Measurements from ENCODE around the gene VEPH1.

The VEPH1 gene

DNA sequence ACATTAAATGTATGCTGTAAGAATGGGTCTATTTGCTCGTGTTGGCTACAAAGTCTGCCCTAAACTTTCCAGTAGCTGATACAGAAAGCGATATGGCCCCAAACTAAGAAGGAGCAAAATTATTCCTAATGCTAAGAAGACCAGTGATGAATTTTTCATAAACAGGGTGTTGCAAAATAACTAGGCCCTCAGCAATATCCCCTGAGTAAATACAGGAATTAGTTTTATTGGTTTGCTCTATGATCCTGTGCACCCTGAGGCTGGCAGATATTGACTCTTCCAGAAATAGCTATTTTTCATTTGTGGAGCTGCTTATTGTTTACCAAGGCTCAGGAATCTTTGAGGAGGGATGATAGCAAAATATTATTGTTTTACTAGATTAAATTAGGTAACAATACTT is 282.3 kb downstream of the VEPH1 start:
- DNase-seq (ENCODE audit: extremely low read depth, insufficient read length) = no peak
- H3K36me3 ChIP-seq (ENCODE audit: control insufficient read depth, insufficient read depth, low read length) = no peaks in the 10 kb centered on the region
- no peak for TF ChIP-seq CTCF (IDR thresholded peaks at IDR 0.05; ENCODE audit: insufficient read depth, low read length, poor library complexity, severe bottlenecking)

DNA sequence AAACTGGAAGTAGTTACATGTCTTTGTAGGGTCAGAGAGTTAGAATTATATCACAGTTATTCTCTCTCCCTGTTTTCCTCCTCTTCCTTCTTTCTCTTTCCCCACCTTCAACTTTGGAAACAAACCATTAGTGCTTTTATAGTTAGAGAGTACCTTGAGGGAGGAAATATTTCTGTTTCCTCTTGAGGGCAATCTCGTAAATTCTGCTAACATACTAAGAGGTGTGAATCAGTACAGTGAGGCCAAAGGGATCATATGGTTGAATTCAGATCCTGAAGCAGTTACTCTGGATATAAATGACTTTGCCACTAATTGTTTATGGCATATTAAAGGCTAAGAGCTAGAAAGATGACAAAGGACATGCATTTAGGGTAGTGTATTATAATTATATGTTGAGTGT is 283.0 kb downstream of the VEPH1 start:
- Histone ChIP-seq H3K4me3 (replicated peaks; ENCODE audit: low read depth, low read length) (no peak overlapping the region), H3K36me3 (ENCODE audit: control insufficient read depth, insufficient read depth, low read length) (no peaks in the 10 kb centered on the region), H3K27me3 (replicated peaks; ENCODE audit: control insufficient read depth, insufficient read depth, low read length) (no peaks in the 10 kb centered on the region)
- no peak for TF ChIP-seq CTCF (IDR thresholded peaks at IDR 0.05; ENCODE audit: insufficient read depth, low read length, poor library complexity, severe bottlenecking)
- DNase-seq (ENCODE audit: extremely low read depth, insufficient read length) = no peak

More for the DNA sequence above, 282.3 kb downstream of the VEPH1 start:
- Histone ChIP-seq H3K4me3 (replicated peaks; ENCODE audit: low read depth, low read length) (no peak overlapping the region), H3K27me3 (replicated peaks; ENCODE audit: control insufficient read depth, insufficient read depth, low read length) (no peaks in the 10 kb centered on the region)

GRCh38 chr3:157219215-157219614 is 284.0 kb downstream of the VEPH1 start:
- no peak for TF ChIP-seq CTCF (IDR thresholded peaks at IDR 0.05; ENCODE audit: insufficient read depth, low read length, poor library complexity, severe bottlenecking)
- H3K36me3 ChIP-seq (ENCODE audit: control insufficient read depth, insufficient read depth, low read length) = no peaks in the 10 kb centered on the region

More at GRCh38 chr3:157219215-157219614, 284.0 kb downstream of the VEPH1 start:
- DNase-seq (ENCODE audit: extremely low read depth, insufficient read length) = no peak
- Histone ChIP-seq H3K4me3 (replicated peaks; ENCODE audit: low read depth, low read length) (no peak overlapping the region), H3K27me3 (replicated peaks; ENCODE audit: control insufficient read depth, insufficient read depth, low read length) (no peaks in the 10 kb centered on the region)

All from GM06990 (cell line).